SK-N-SH treated with all-trans-retinoic acid at 6 μM for 48 hours (cell line): ENCODE results near the gene DYSF.

ENCODE experiments used
- ARNTL ChIP-seq: fragments of 450-650 bp; formaldehyde crosslinking; IDR thresholded peaks from 2 replicates; pipeline ENCODE4 v1.5.0; 2020; ENCODE audit warnings: low read depth, mild to moderate bottlenecking, moderate library complexity, borderline replicate concordance
- BACH2 ChIP-seq: fragments of 250-450 bp; sonication (Bioruptor Pico); IDR thresholded peaks from 2 replicates; pipeline ENCODE4 v1.9.0; 2021; ENCODE audit warnings: mild to moderate bottlenecking, borderline replicate concordance
- CREB5 ChIP-seq: fragments of 250-450 bp; sonication (Bioruptor Pico); IDR thresholded peaks from 2 replicates; pipeline ENCODE4 v1.5.1; 2020; ENCODE audit warnings: low read depth, mild to moderate bottlenecking, moderate library complexity
- CSDC2 ChIP-seq: fragments of 250-450 bp; sonication (Bioruptor Pico); IDR thresholded peaks from 2 replicates; pipeline ENCODE4 v1.5.0; 2020; ENCODE audit warnings: mild to moderate bottlenecking, moderate library complexity
- GLIS3 ChIP-seq: fragments of 250-450 bp; sonication (Bioruptor Pico); IDR thresholded peaks from 2 replicates; pipeline ENCODE4 v1.5.0; 2020; ENCODE audit warnings: mild to moderate bottlenecking, moderate library complexity
- ISL1 ChIP-seq: fragments of 250-450 bp; sonication (Bioruptor Pico); IDR thresholded peaks from 2 replicates; pipeline ENCODE4 v2.1.2; 2022; ENCODE audit warnings: mild to moderate bottlenecking, moderate library complexity
- PATZ1 ChIP-seq: fragments of 250-450 bp; sonication (Bioruptor Pico); IDR thresholded peaks from 2 replicates; pipeline ENCODE4 v1.8.0; 2020; ENCODE audit warnings: mild to moderate bottlenecking, moderate library complexity, borderline replicate concordance
- PPARA ChIP-seq: fragments of 250-450 bp; sonication (Bioruptor Pico); IDR thresholded peaks from 2 replicates; pipeline ENCODE4 v1.5.0; 2020; ENCODE audit warnings: mild to moderate bottlenecking, borderline replicate concordance
- RARB ChIP-seq: fragments of 250-450 bp; sonication (Bioruptor Pico); IDR thresholded peaks from 2 replicates; pipeline ENCODE4 v1.8.0; 2021; ENCODE audit warnings: mild to moderate bottlenecking, moderate library complexity
- ZNF70 ChIP-seq: fragments of 450-650 bp; formaldehyde crosslinking; IDR thresholded peaks from 2 replicates; pipeline ENCODE4 v1.5.0; 2020; ENCODE audit warnings: mild to moderate bottlenecking, moderate library complexity

GRCh38 chr2:71689968-71690834 lies 236.8 kb downstream of the DYSF start:
- TF ChIP-seq ARNTL (CRISPR knock-in tag): no peak
- no peak for TF ChIP-seq CREB5
- no peak for TF ChIP-seq PATZ1 (CRISPR knock-in tag)
- TF ChIP-seq ZNF70 (CRISPR knock-in tag): no peak
- no peak for TF ChIP-seq RARB (CRISPR knock-in tag)
- TF ChIP-seq ISL1 (CRISPR knock-in tag): no peak
- TF ChIP-seq CSDC2 (CRISPR knock-in tag): no peak
- TF ChIP-seq PPARA: no peak
- TF ChIP-seq BACH2 (CRISPR knock-in tag): no peak
- no peak for TF ChIP-seq GLIS3
